Activated T-cell treated with anti-CD3 and anti-CD28 coated beads, Interleukin-2, amount 50 U/mL, for 72 hours (primary cell): ENCODE measurements around the gene SPTBN4. TPM values are rescaled to one million over a fixed set of nuclear protein-coding genes. Genes with fewer than 3 reads are reported as not detected.

Experiments
- ATAC-seq, 2 donors: fragments of 150-1000 bp; cut with Tn5 transposase; replicated peaks in 1 of 2; 2 replicates each; pipeline ENCODE4 v1.10.0; 2021; ENCODE audit warnings: moderate library complexity in 2 of 2, mild to moderate bottlenecking in 1 of 2
- DNase-seq, 2 donors: peaks; one replicate each; pipeline ENCODE4 v3.0.0; 2021 to 2022; ENCODE audit warnings: mixed read lengths in 1 of 2
- H3K27ac Mint-ChIP-seq: one replicate; pipeline ENCODE4 v1.8.0; 2022; ENCODE audit warnings: mild to moderate bottlenecking, moderate library complexity, mixed read lengths
- H3K27me3 Mint-ChIP-seq: one replicate; pipeline ENCODE4 v1.8.0; 2022; ENCODE audit warnings: low read depth, mixed read lengths
- H3K36me3 Mint-ChIP-seq, 2 donors: one replicate each; pipeline ENCODE4 v1.8.0; 2022; ENCODE audit warnings: mixed read lengths in 2 of 2, mild to moderate bottlenecking in 1 of 2; ENCODE audit not compliant: insufficient read depth in 2 of 2
- H3K4me1 Mint-ChIP-seq: one replicate; pipeline ENCODE4 v1.8.0; 2022; ENCODE audit warnings: low read depth, mixed read lengths
- H3K4me3 Mint-ChIP-seq, 2 donors: one replicate each; pipeline ENCODE4 v1.8.0; 2022; ENCODE audit warnings: mild to moderate bottlenecking in 2 of 2, mixed read lengths in 2 of 2, moderate library complexity in 2 of 2
- H3K9me3 Mint-ChIP-seq, 2 donors: one replicate each; pipeline ENCODE4 v1.8.0; 2022; ENCODE audit warnings: mixed read lengths in 2 of 2
- total RNA-seq, 2 donors: library from RNA; stranded (reverse); gene quantifications; one replicate each; pipeline ENCODE4 v1.2.3, GENCODE V29; 2022

The SPTBN4 gene
- total RNA-seq, 2 donors from 2014 or later, result 2.2 to 4.8 TPM

GRCh38 chr19:40611096-40611495, 144.3 kb downstream of the SPTBN4 start:
- no peaks in the 10 kb centered on the region for H3K9me3 Mint-ChIP-seq
- DNase-seq (no peak), ATAC-seq (no peak)
- H3K27me3 Mint-ChIP-seq, result no peaks in the 10 kb centered on the region
- peaks cover 73% of the 10 kb centered on the region for H3K4me1 Mint-ChIP-seq
- H3K4me3 Mint-ChIP-seq, result peak overlapping the region; percentile 89 to 97
- H3K27ac Mint-ChIP-seq, result peak overlapping the region; percentile 25
- H3K36me3 Mint-ChIP-seq, result peaks cover 3 to 14% of the 10 kb centered on the region in 2 donors

- ATAC-seq (no peak), DNase-seq (no peak)
- Mint-ChIP-seq H3K36me3 (peaks cover 3 to 14% of the 10 kb centered on the region in 2 donors), H3K27ac (peak overlapping the region; percentile 14), H3K27me3 (no peaks in the 10 kb centered on the region), H3K4me3 (peak overlapping the region; percentile 96 to 100), H3K9me3 (no peaks in the 10 kb centered on the region), H3K4me1 (peaks cover 63% of the 10 kb centered on the region)
Measured at GRCh38 chr19:40611900-40612698, 145.3 kb downstream of the SPTBN4 start.

- Mint-ChIP-seq H3K4me3 (peak overlapping the region; percentile 96 to 100), H3K27ac (peak overlapping the region; percentile 98), H3K27me3 (no peaks in the 10 kb centered on the region), H3K36me3 (peaks cover 3 to 14% of the 10 kb centered on the region in 2 donors), H3K4me1 (peaks cover 54% of the 10 kb centered on the region), H3K9me3 (no peaks in the 10 kb centered on the region)
- DNase-seq, result peak; percentile 85 to 89
- peak; percentile 6 to 7 for ATAC-seq
Measured at GRCh38 chr19:40612831-40613689, 146.3 kb downstream of the SPTBN4 start.

DNA sequence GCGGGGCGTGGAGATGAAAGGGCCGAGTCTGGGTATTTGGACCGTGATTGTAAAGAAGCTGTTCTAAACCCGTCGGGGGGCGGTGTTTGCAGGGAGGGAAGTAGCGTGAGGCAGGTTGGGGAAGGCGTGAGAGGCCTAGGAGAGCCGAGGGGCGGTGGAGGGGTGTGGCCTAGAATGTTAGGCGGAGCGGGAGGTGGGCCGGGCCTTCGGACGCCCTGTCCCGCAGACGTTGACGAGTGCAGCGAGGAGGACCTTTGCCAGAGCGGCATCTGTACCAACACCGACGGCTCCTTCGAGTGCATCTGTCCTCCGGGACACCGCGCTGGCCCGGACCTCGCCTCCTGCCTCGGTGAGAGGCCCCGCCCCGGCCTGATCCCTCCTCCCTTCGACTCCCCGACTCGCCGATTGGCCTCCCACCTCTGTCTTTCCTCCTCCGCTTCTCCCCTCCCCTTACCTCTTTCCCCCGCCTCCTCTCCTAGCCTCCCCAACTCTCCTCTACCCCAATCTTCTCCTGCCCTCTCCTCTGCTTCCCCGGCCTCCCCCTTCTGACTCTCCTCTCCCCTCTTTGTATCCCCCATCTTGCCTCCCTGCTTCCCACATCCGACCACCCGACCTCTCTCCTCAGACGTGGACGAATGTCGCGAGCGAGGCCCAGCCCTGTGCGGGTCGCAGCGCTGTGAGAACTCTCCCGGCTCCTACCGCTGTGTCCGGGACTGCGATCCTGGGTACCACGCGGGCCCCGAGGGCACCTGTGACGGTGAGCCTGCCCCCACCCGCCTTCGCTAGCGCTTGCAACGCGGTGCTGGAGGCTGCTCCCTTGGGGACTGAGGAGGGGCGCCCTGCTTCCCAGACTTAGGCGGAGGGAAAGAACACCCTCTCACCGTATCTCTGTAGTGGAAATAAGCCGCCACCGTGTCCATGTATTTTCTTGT, 147.2 kb downstream of the SPTBN4 start:
- Mint-ChIP-seq H3K4me1 (peaks cover 50% of the 10 kb centered on the region), H3K36me3 (peaks cover 3 to 14% of the 10 kb centered on the region in 2 donors), H3K9me3 (no peaks in the 10 kb centered on the region), H3K27ac (peak overlapping the region; percentile 98), H3K27me3 (no peaks in the 10 kb centered on the region), H3K4me3 (peak overlapping the region; percentile 96 to 100)
- peak; percentile 88 to 94 for DNase-seq
- ATAC-seq, result peak; percentile 61 to 67

- peak overlapping the region; percentile 96 to 100 for H3K4me3 Mint-ChIP-seq
- peaks cover 53% of the 10 kb centered on the region for H3K4me1 Mint-ChIP-seq
- H3K27me3 Mint-ChIP-seq, result no peaks in the 10 kb centered on the region
- H3K9me3 Mint-ChIP-seq, result no peaks in the 10 kb centered on the region
- DNase-seq (peak; percentile 88 to 92), ATAC-seq (peak; percentile 48 to 52)
- peak overlapping the region; percentile 98 for H3K27ac Mint-ChIP-seq
- H3K36me3 Mint-ChIP-seq, result peaks cover 7 to 17% of the 10 kb centered on the region in 2 donors
Measured at GRCh38 chr19:40614622-40615411, 148.0 kb downstream of the SPTBN4 start.

DNA sequence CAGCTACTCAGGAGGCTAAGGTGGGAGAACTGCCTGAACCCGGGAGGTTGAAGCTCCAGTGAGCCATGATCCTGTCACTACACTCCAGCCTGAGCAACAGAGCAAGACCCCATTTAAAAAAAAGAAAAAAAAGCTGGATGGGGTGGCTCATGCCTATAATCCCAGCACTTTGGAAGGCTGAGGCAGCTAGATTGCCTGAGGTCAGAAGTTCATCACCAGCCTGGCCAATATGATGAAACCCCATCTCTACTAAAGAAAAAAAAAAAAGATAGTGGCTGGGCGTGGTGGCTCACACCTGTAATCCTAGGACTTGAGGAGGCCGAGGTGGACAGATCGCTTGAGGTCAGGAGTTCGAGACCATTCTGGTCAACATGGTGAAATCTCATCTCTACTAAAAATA, 149.4 kb downstream of the SPTBN4 start:
- Mint-ChIP-seq H3K4me3 (no peak overlapping the region), H3K4me1 (peaks cover 41% of the 10 kb centered on the region), H3K27me3 (no peaks in the 10 kb centered on the region), H3K36me3 (peaks cover 8 to 19% of the 10 kb centered on the region in 2 donors), H3K9me3 (no peaks in the 10 kb centered on the region), H3K27ac (no peak overlapping the region)
- DNase-seq, result no peak
- no peak for ATAC-seq

DNA sequence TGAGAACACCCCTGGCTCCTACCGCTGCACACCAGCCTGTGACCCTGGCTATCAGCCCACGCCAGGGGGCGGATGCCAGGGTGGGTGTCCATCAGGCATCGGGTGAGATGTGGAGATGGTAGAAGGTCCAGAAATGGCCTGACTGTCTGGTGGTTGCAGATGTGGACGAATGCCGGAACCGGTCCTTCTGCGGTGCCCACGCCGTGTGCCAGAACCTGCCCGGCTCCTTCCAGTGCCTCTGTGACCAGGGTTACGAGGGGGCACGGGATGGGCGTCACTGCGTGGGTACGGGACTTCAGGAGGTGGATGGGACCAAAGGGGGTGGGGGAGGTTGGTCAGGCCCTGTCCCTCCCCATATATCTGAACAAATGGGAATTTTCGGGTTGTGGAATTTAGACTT, 150.1 kb downstream of the SPTBN4 start:
- Mint-ChIP-seq H3K27me3 (no peaks in the 10 kb centered on the region), H3K36me3 (peaks cover 10 to 24% of the 10 kb centered on the region in 2 donors), H3K4me3 (no peak overlapping the region), H3K4me1 (peaks cover 37% of the 10 kb centered on the region), H3K9me3 (no peaks in the 10 kb centered on the region), H3K27ac (no peak overlapping the region)
- no peak for DNase-seq
- ATAC-seq, result no peak

- ATAC-seq, result no peak
- DNase-seq, result no peak
- Mint-ChIP-seq H3K27me3 (no peaks in the 10 kb centered on the region), H3K4me3 (no peak overlapping the region), H3K36me3 (peaks cover 12 to 24% of the 10 kb centered on the region in 2 donors), H3K27ac (no peak overlapping the region), H3K9me3 (no peaks in the 10 kb centered on the region), H3K4me1 (peaks cover 30% of the 10 kb centered on the region)
Measured at GRCh38 chr19:40617961-40618360, 151.2 kb downstream of the SPTBN4 start.

DNA sequence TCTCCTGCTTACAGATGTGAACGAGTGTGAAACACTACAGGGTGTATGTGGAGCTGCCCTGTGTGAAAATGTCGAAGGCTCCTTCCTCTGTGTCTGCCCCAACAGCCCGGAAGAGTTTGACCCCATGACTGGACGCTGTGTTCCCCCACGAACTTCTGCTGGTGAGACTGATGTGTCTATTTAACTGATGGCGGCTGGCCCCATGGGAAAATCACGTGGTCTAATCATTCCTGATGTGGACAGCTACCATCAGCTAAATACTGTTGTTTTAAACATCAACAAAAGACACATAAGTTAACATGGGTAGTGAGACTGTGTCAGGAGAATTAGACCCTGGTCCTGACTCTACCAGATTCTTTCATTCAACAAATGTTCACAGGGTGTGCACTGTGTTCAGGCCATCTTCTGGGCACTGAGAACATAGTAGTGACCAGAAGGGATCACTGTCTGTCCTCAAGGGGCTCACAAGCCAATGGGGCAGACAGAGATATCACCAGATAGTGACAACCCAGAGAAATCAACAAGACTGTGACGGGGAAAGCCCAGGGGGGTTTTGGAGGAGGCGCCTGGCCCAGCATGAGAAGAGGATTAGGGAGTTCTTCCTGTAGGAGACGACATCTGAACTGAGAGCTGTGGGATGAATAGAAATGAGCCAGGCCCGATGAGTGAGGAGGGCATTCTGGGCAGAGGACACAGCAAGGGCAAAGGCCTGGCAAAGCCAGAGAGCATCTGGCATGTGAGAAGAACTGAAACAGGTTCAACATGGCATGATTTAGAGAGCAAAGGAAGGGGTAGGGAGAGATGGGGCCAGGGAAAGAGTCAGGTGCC, 152.7 kb downstream of the SPTBN4 start:
- ATAC-seq, result no peak

GRCh38 chr19:40620161-40620485, 153.3 kb downstream of the SPTBN4 start:
- peaks cover 15 to 24% of the 10 kb centered on the region in 2 donors for H3K36me3 Mint-ChIP-seq
- ATAC-seq (no peak), DNase-seq (no peak)
- H3K4me1 Mint-ChIP-seq, result peaks cover 22% of the 10 kb centered on the region
- H3K27me3 Mint-ChIP-seq, result no peaks in the 10 kb centered on the region
- H3K9me3 Mint-ChIP-seq, result no peaks in the 10 kb centered on the region
- no peak overlapping the region for H3K4me3 Mint-ChIP-seq
- H3K27ac Mint-ChIP-seq, result no peak overlapping the region

More for the DNA sequence above, 152.7 kb downstream of the SPTBN4 start:
- Mint-ChIP-seq H3K4me3 (no peak overlapping the region), H3K27me3 (no peaks in the 10 kb centered on the region), H3K27ac (peak overlapping the region; percentile 4), H3K4me1 (peaks cover 28% of the 10 kb centered on the region), H3K9me3 (no peaks in the 10 kb centered on the region), H3K36me3 (peaks cover 13 to 24% of the 10 kb centered on the region in 2 donors)
- DNase-seq, result no peak

- H3K27me3 Mint-ChIP-seq, result no peaks in the 10 kb centered on the region
- peaks cover 16 to 20% of the 10 kb centered on the region in 2 donors for H3K36me3 Mint-ChIP-seq
- H3K4me3 Mint-ChIP-seq, result no peak overlapping the region
- no peaks in the 10 kb centered on the region for H3K9me3 Mint-ChIP-seq
- peaks cover 18% of the 10 kb centered on the region for H3K4me1 Mint-ChIP-seq
- DNase-seq (no peak), ATAC-seq (no peak)
- peak overlapping the region; percentile 9 for H3K27ac Mint-ChIP-seq
Measured at GRCh38 chr19:40621283-40621682, 154.5 kb downstream of the SPTBN4 start.
